ENCODE results near the gene CPNE4. TPM values are rescaled to one million over a fixed set of nuclear protein-coding genes. Genes with fewer than 3 reads are reported as not detected.

CPNE4 gene
- total and polyA plus RNA-seq, 7 experiments from 2014 or later, result not detected

DNA sequence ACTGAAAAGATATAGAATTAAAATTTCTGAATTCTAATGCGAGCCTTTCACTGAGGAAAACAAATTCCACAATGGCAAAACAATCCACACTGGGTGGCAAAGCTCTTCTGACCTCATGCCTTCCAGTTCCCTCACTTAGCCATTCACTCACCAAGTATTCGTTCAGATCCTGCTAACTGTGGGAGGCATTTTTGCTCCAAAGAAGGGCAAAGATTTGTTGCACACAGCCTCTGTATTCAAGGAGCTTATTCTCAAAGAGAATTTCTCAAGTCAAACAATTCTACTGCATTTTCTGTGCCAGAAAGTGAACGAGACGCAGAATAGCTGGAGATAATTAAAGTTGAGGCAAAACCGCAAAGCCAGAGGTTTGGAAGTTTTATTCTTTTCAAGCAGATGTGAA is 77.3 kb downstream of the CPNE4 start:
- Histone ChIP-seq H3K27me3 (ENCODE audit: control insufficient read depth in 2 of 2, insufficient read depth in 2 of 2, low read length in 2 of 2) (no peaks in the 10 kb centered on the region), H3K9me3 (ENCODE audit: control insufficient read depth in 2 of 3, low read length in 3 of 3) (no peaks in the 10 kb centered on the region), H3K36me3 (ENCODE audit: control insufficient read depth in 2 of 3, insufficient read depth in 3 of 3, low read length in 3 of 3) (no peaks in the 10 kb centered on the region), H3K27ac (ENCODE audit: low read depth, low read length) (no peak overlapping the region), H3K4me1 (ENCODE audit: control insufficient read depth in 2 of 2, insufficient read depth in 2 of 2, low read length in 2 of 2) (no peaks in the 10 kb centered on the region), H3K4me3 (ENCODE audit: low read length) (no peak overlapping the region)
- no peak overlapping the region for H3K4me3 Mint-ChIP-seq
- CTCF ChIA-PET, result no interaction called here
- DNase-seq (no peak), ATAC-seq (no peak)
- peaks cover 0 to 15% (median 4%) of the 10 kb centered on the region in 11 donors for H3K9me3 Mint-ChIP-seq
- intact Hi-C loops (cut with micrococcal nuclease), result no loop called here
- H3K27me3 Mint-ChIP-seq, result peaks cover 0 to 12% (median 4%) of the 10 kb centered on the region in 5 donors
- H3K4me1 Mint-ChIP-seq, result no peaks in the 10 kb centered on the region
- H3K36me3 Mint-ChIP-seq, result no peaks in the 10 kb centered on the region
- POLR2A ChIA-PET, result no interaction called here
- no peak overlapping the region for H3K27ac Mint-ChIP-seq

- CTCF ChIA-PET, result no interaction called here
- peaks cover 0 to 17% (median 2%) of the 10 kb centered on the region in 11 donors for H3K9me3 Mint-ChIP-seq
- Histone ChIP-seq H3K36me3 (ENCODE audit: control insufficient read depth in 2 of 3, insufficient read depth in 3 of 3, low read length in 3 of 3) (no peaks in the 10 kb centered on the region), H3K27me3 (ENCODE audit: control insufficient read depth in 2 of 2, insufficient read depth in 2 of 2, low read length in 2 of 2) (no peaks in the 10 kb centered on the region), H3K4me1 (ENCODE audit: control insufficient read depth in 2 of 2, insufficient read depth in 2 of 2, low read length in 2 of 2) (peaks cover 0 to 11% of the 10 kb centered on the region in 2 donors), H3K9me3 (ENCODE audit: control insufficient read depth in 2 of 3, low read length in 3 of 3) (no peaks in the 10 kb centered on the region), H3K4me3 (ENCODE audit: low read length) (no peak overlapping the region), H3K27ac (ENCODE audit: low read depth, low read length) (no peak overlapping the region)
- no peaks in the 10 kb centered on the region for H3K36me3 Mint-ChIP-seq
- POLR2A ChIA-PET, result no interaction called here
- DNase-seq (no peak), ATAC-seq (no peak)
- no peaks in the 10 kb centered on the region for H3K27me3 Mint-ChIP-seq
- H3K4me3 Mint-ChIP-seq, result no peak overlapping the region
- H3K27ac Mint-ChIP-seq, result no peak overlapping the region
- H3K4me1 Mint-ChIP-seq, result peaks cover 6 to 37% (median 25%) of the 10 kb centered on the region in 7 donors
- intact Hi-C loops (cut with micrococcal nuclease), result no loop called here
Observed at GRCh38 chr3:131948806-131949205, 86.0 kb downstream of the CPNE4 start.

GRCh38 chr3:131944676-131945075 is 90.1 kb downstream of the CPNE4 start:
- H3K9me3 ChIP-seq (ENCODE audit: control insufficient read depth in 2 of 3, low read length in 3 of 3), result no peaks in the 10 kb centered on the region

GRCh38 chr3:131933665-131934064 is 101.1 kb downstream of the CPNE4 start:
- CTCF ChIA-PET, result no interaction called here
- no peaks in the 10 kb centered on the region for H3K9me3 ChIP-seq (ENCODE audit: control insufficient read depth in 2 of 3, low read length in 3 of 3)
- H3K4me1 Mint-ChIP-seq, result no peaks in the 10 kb centered on the region

More at GRCh38 chr3:131944676-131945075, 90.1 kb downstream of the CPNE4 start:
- H3K27me3 ChIP-seq (ENCODE audit: control insufficient read depth in 2 of 2, insufficient read depth in 2 of 2, low read length in 2 of 2), result no peaks in the 10 kb centered on the region
- CTCF ChIA-PET, result no interaction called here
- no peak overlapping the region for H3K4me3 Mint-ChIP-seq
- H3K27me3 Mint-ChIP-seq, result no peaks in the 10 kb centered on the region
- peaks cover 0 to 14% of the 10 kb centered on the region in 2 donors for H3K4me1 ChIP-seq (ENCODE audit: control insufficient read depth in 2 of 2, insufficient read depth in 2 of 2, low read length in 2 of 2)
- ATAC-seq, result no peak
- no peak overlapping the region for H3K27ac ChIP-seq (ENCODE audit: low read depth, low read length)
- intact Hi-C loops (cut with micrococcal nuclease), result no loop called here
- peaks cover 6 to 50% (median 37%) of the 10 kb centered on the region in 7 donors for H3K4me1 Mint-ChIP-seq
- H3K4me3 ChIP-seq (ENCODE audit: low read length), result no peak overlapping the region
- H3K36me3 Mint-ChIP-seq, result no peaks in the 10 kb centered on the region
- peaks cover 0 to 12% (median 0%) of the 10 kb centered on the region in 11 donors for H3K9me3 Mint-ChIP-seq
- POLR2A ChIA-PET, result no interaction called here
- DNase-seq, result no peak
- H3K27ac Mint-ChIP-seq, result peak overlapping the region in 2 of 9 donors; percentile 5 to 40
- no peaks in the 10 kb centered on the region for H3K36me3 ChIP-seq (ENCODE audit: control insufficient read depth in 2 of 3, insufficient read depth in 3 of 3, low read length in 3 of 3)

DNA sequence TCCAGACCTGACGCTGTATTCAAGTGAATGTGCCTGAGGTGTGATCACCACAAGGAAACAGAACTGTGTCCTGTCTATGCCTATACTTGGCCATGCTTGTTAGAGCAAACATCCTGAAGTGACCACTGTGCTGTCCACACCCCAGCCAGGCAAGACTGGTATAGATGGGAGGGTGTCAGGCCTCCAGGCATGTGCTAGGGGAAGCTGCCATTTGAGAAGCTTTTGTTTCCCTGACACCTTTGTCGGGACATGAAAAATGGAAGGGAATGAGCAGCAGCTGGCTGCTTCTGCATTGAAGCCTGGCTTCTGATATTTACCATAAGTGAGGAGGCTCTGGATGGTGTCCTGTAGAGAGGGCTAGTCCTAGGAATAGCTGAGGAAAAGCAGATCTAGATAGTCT is 106.2 kb downstream of the CPNE4 start:
- Histone ChIP-seq H3K4me3 (ENCODE audit: low read length) (no peak overlapping the region), H3K9me3 (ENCODE audit: control insufficient read depth in 2 of 3, low read length in 3 of 3) (no peaks in the 10 kb centered on the region), H3K27ac (ENCODE audit: low read depth, low read length) (no peak overlapping the region), H3K27me3 (ENCODE audit: control insufficient read depth in 2 of 2, insufficient read depth in 2 of 2, low read length in 2 of 2) (no peaks in the 10 kb centered on the region), H3K36me3 (ENCODE audit: control insufficient read depth in 2 of 3, insufficient read depth in 3 of 3, low read length in 3 of 3) (no peaks in the 10 kb centered on the region), H3K4me1 (ENCODE audit: control insufficient read depth in 2 of 2, insufficient read depth in 2 of 2, low read length in 2 of 2) (no peaks in the 10 kb centered on the region)
- CTCF ChIA-PET, result no interaction called here
- ATAC-seq, result no peak
- no peaks in the 10 kb centered on the region for H3K36me3 Mint-ChIP-seq
- no peak overlapping the region for H3K27ac Mint-ChIP-seq
- peaks cover 0 to 14% (median 0%) of the 10 kb centered on the region in 5 donors for H3K27me3 Mint-ChIP-seq
- intact Hi-C loops (cut with micrococcal nuclease), result no loop called here
- H3K4me1 Mint-ChIP-seq, result no peaks in the 10 kb centered on the region
- DNase-seq, result no peak
- H3K4me3 Mint-ChIP-seq, result no peak overlapping the region
- POLR2A ChIA-PET, result no interaction called here
- peaks cover 0 to 3% (median 0%) of the 10 kb centered on the region in 11 donors for H3K9me3 Mint-ChIP-seq

More at GRCh38 chr3:131933665-131934064, 101.1 kb downstream of the CPNE4 start:
- Histone ChIP-seq H3K4me1 (ENCODE audit: control insufficient read depth in 2 of 2, insufficient read depth in 2 of 2, low read length in 2 of 2) (no peaks in the 10 kb centered on the region), H3K4me3 (ENCODE audit: low read length) (no peak overlapping the region), H3K36me3 (ENCODE audit: control insufficient read depth in 2 of 3, insufficient read depth in 3 of 3, low read length in 3 of 3) (no peaks in the 10 kb centered on the region), H3K27me3 (ENCODE audit: control insufficient read depth in 2 of 2, insufficient read depth in 2 of 2, low read length in 2 of 2) (no peaks in the 10 kb centered on the region), H3K27ac (ENCODE audit: low read depth, low read length) (no peak overlapping the region)
- H3K36me3 Mint-ChIP-seq, result no peaks in the 10 kb centered on the region
- H3K9me3 Mint-ChIP-seq, result peaks cover 0 to 9% (median 2%) of the 10 kb centered on the region in 11 donors
- no peak overlapping the region for H3K27ac Mint-ChIP-seq
- H3K27me3 Mint-ChIP-seq, result peaks cover 0 to 4% (median 0%) of the 10 kb centered on the region in 5 donors
- DNase-seq (no peak), ATAC-seq (no peak)
- no peak overlapping the region for H3K4me3 Mint-ChIP-seq
- POLR2A ChIA-PET, result no interaction called here
- intact Hi-C loops (cut with micrococcal nuclease), result no loop called here

DNA sequence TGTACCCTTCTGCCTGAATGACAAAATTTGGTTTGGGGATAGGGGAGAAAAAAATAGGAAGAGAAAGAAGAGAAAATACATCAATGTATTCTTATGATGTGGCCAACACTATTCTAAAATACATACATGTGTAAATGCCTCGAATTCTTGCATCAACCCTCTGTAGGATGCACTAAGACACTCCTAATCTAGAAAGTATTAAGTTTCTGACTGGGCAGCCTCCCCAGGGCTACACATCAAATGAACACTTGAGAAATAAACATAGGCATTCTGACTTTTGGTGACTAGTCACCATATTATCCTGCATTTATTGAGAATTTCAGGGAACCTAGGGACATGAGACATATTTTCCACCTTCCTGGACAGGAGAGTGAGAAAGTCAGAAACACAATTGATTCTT is 109.2 kb downstream of the CPNE4 start:
- ChIA-PET POLR2A (no interaction called here), CTCF (no interaction called here)
- Histone ChIP-seq H3K36me3 (ENCODE audit: control insufficient read depth in 2 of 3, insufficient read depth in 3 of 3, low read length in 3 of 3) (no peaks in the 10 kb centered on the region), H3K4me1 (ENCODE audit: control insufficient read depth in 2 of 2, insufficient read depth in 2 of 2, low read length in 2 of 2) (no peaks in the 10 kb centered on the region), H3K4me3 (ENCODE audit: low read length) (no peak overlapping the region), H3K27me3 (ENCODE audit: control insufficient read depth in 2 of 2, insufficient read depth in 2 of 2, low read length in 2 of 2) (no peaks in the 10 kb centered on the region), H3K27ac (ENCODE audit: low read depth, low read length) (no peak overlapping the region), H3K9me3 (ENCODE audit: control insufficient read depth in 2 of 3, low read length in 3 of 3) (no peaks in the 10 kb centered on the region)
- H3K4me1 Mint-ChIP-seq, result no peaks in the 10 kb centered on the region
- H3K36me3 Mint-ChIP-seq, result no peaks in the 10 kb centered on the region
- intact Hi-C loops (cut with micrococcal nuclease), result no loop called here
- H3K27me3 Mint-ChIP-seq, result peaks cover 0 to 14% (median 0%) of the 10 kb centered on the region in 5 donors
- DNase-seq (no peak), ATAC-seq (no peak)
- no peak overlapping the region for H3K27ac Mint-ChIP-seq
- H3K9me3 Mint-ChIP-seq, result peaks cover 0 to 5% (median 0%) of the 10 kb centered on the region in 11 donors
- H3K4me3 Mint-ChIP-seq, result no peak overlapping the region

DNA sequence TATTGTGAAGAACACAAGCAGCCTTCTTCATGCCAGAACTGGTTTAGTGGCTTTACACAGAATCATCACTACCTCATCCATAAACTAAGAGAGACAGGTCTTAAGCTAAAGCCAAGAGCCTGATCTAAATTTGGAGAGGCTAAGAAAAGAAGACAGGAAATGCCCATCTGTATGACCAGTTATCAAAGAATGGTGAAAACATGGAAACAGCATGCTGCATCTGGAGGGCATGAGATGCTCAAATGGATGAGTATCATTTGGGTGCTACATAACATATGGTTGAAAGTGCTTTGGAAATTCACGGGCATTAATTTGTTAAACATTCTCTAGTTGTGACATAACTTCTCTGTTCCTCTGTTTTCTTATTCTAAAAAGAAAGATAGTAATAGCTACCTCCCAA is 112.5 kb downstream of the CPNE4 start:
- CTCF ChIA-PET, result no interaction called here
- POLR2A ChIA-PET, result no interaction called here
- Histone ChIP-seq H3K36me3 (ENCODE audit: control insufficient read depth in 2 of 3, insufficient read depth in 3 of 3, low read length in 3 of 3) (no peaks in the 10 kb centered on the region), H3K9me3 (ENCODE audit: control insufficient read depth in 2 of 3, low read length in 3 of 3) (no peaks in the 10 kb centered on the region), H3K27ac (ENCODE audit: low read depth, low read length) (no peak overlapping the region), H3K4me3 (ENCODE audit: low read length) (no peak overlapping the region), H3K27me3 (ENCODE audit: control insufficient read depth in 2 of 2, insufficient read depth in 2 of 2, low read length in 2 of 2) (no peaks in the 10 kb centered on the region), H3K4me1 (ENCODE audit: control insufficient read depth in 2 of 2, insufficient read depth in 2 of 2, low read length in 2 of 2) (no peaks in the 10 kb centered on the region)
- H3K36me3 Mint-ChIP-seq, result no peaks in the 10 kb centered on the region
- ATAC-seq, result no peak
- DNase-seq, result no peak
- H3K4me1 Mint-ChIP-seq, result no peaks in the 10 kb centered on the region
- H3K27me3 Mint-ChIP-seq, result peaks cover 0 to 14% (median 0%) of the 10 kb centered on the region in 5 donors
- intact Hi-C loops (cut with micrococcal nuclease), result no loop called here
- H3K9me3 Mint-ChIP-seq, result peaks cover 0 to 9% (median 0%) of the 10 kb centered on the region in 11 donors
- H3K27ac Mint-ChIP-seq, result no peak overlapping the region
- H3K4me3 Mint-ChIP-seq, result no peak overlapping the region
